Dedifferentiated amniotic fluid mesenchymal stem cell (primary cell): Measurements from ENCODE around the gene PLA2G6.
"Not testable (repeated sequence)": the region's sequence is repeated elsewhere in the genome, so short reads cannot be mapped to it uniquely, and the experiment has no call there.

Experiments
- DNase-seq: peaks from one replicate; pipeline ENCODE4 v3.0.0-alpha.2; 2016; ENCODE audit errors: extremely low spot score

Gene PLA2G6

DNA sequence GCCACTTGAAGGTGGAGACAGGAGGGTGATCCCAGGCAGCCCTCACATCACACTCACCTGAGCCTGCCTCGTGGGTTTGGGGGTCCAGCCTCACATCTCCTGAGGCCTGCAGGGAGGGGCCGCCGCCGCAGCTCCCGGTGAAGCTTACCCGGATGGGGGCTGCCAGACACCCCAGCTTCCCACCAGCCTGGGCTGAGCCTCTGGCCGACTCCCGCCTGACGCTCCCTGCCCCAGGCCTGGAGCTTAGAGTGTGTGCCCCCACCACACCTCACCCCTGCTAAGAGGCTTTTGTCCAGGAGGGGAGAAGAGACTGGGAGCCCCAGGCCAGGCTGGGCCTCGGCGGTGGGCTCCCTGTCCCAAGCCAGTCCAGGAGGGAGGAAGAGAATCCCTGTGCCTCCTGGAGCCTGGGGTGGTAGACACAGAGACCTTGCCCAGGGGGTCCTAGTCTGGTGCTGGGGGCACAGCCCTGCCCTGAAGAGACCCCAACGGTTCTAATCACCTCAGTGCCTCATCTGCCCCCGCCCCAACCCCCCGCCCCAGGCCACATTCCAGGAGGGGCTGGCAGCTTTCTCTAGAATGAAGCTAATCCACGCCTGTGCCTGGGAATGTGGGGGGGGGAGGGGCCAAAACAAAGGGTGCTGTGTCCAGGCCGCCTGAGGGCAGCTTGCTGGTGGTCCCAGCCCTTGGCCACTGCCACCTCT lies 97.5 kb downstream of the PLA2G6 start, which contains the start of gene SLC16A8:
Gene SLC16A8, minus strand, starts transcription at position 254 of the 701 bp plus-strand sequence. CDS start 1,311 bp downstream, outside the sequence.
- no peak for DNase-seq

DNA sequence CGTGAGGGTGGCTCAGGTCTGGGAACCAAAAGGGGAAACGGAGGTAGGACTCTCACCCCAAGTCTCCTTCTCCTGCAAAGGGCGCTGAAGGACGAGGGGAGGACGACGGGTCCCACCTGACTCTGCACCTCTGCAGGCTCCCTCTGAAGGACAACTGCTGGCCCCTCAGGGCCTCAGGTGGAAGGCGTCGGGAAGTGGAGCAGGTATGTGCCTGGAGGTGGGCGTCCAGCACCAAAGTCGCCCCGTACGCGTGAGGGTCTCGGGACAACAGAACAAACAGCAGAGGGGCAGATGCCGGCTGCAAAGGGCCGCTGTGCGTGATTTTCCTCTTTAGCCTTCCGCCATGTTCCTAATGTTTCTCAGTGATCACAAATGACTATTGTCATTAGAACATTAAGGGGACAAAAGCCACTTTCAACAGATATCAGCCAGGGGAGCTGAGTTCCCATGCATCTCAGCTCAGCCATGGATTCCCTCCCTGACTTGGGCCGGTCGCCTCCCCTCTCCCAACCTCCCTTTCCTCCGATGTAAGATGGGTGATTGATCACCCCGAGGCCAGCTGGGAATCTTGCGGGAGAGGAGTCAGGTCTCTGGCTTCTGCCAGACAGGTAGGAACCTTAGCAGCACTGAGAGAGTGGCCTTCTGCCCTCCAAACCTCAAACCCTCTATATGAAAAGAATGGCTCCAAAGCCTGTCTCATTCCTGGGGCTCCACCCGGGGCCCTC lies 98.5 kb downstream of the PLA2G6 start:
- no peak for DNase-seq

DNA sequence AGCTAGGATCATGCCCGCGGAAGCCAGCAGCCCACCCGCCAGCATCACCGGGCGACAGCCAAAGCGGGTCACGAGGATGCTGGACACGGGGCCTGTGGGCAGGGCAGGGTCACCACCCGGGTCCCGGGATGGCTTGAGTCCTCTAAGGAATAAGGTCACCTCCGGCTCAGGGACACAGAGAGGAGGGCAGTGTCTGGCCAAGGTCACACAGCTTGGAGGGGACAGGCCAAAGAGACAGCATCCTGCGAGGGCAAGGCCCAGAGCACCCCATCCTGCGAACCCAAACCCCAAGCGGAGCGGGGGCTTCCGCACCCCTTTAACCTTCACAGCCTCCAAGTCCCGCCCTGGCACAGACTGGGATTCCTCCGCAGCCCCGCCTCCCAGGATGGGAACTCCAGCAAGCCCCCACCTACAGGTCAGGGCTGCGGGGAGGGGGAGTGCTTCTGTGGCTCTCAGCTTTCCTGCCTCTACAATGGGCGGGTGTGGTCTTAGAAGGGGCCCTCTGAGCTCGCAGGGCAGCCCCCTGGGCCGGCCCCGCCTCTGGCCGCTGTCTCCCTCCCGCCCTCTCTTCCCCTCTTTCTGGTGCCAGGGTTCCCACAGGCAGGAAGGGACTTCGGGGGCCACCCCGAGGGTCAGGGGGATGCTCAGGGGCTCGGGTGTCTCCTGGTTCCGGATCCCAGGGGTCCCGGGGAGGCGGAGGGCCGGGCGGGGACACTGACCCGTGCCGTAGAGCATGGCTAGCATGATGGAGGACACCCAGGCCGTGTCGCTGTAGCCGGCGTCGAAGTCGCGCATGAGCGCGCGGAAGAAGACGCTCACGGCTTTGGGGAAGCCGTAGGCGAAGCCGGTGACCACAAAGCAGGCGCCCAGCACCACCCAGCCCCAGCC lies 99.4 kb downstream of the PLA2G6 start:
- no peak for DNase-seq

DNA sequence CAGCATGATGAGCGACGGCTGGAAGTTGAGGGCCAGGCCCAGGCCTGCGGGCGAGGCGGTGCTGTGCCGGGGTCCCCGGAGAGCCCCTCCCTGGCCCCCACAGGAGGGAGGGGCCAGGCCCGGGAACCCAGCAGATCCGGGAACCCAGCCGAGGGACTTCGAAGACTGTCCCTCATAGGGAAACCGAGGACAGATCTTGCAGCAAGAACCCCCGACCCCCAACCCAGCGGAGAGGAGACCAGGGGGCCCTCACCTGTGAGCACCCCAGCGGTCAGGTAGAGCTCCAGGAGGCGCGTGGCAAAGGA lies 100.0 kb downstream of the PLA2G6 start:
- DNase-seq = no peak

DNA sequence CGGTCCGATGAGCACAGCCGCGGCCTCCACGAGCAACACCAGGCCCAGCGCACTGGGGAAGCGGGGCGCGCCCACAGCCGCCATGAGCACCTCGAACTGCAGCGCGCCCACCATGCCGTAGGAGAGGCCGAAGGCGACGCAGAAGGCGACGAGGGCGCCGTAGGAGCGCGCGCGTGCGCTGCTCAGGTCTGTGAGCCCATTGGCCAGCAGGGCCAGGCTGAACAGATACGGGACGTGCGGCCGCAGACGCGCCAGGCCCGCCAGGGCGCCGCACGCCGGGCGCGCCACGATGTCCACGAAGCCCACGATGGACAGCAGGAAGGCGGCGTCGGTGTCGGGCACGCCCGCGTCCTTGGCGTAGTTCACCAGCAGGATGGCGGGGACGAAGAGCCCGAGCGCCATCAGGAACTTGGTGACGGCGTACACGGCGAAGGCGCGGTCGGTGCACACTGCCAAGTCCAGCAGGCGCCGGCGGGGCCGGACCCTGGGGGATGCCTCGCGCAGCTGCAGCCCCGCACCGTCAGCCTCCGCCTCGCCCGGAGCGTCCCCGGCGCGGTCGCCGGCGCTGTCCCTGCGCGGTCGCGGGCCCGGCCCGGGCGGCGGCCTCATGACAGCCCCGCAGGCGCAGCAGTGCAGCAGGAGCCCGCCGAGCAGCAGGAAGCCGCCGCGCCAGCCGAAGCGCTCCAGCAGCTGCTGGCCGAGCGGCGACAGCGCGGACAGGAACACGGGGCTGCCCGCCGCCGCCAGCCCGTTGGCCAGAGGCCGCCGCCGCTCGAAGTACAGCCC lies 100.6 kb downstream of the PLA2G6 start:
- DNase-seq = no peak

DNA sequence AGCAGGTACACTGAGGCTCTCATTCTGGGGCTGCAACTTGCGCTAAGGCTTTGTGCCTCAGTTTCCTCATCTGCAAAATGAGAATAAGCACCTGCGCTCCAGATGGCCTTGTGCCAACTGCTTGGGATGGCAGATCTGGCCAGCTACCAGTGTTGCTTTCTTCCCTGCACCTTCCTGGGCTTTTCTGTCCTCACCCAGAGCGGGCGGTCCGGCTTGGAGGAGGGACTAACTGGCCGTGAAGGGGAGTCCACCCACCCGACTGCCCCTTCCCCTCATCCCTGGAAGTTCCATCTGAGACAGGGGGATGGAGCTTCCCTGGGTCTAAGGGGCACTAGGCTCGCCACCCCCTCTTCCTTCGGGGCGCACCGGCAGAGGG lies 101.2 kb downstream of the PLA2G6 start:
- no peak for DNase-seq

DNA sequence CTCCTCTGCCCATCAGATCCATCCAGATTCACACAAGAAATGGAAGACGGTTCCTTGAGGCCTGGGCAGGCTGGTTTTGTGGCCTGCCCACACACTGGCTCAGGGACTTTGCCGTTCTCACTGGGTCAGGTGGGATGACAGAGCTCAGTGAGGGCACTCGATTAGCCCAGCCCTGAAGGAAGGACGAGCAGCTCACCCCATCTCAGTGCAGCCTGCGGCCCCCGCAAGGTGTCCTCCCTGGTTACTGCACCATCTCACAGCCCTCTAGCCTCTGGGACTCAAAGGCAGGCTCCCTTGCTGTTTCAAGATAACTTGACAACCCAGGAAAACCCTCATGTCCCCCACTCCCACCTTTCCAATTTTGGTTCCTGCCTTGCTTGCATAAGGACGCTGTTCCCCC lies 101.8 kb downstream of the PLA2G6 start:
- no peak for DNase-seq

DNA sequence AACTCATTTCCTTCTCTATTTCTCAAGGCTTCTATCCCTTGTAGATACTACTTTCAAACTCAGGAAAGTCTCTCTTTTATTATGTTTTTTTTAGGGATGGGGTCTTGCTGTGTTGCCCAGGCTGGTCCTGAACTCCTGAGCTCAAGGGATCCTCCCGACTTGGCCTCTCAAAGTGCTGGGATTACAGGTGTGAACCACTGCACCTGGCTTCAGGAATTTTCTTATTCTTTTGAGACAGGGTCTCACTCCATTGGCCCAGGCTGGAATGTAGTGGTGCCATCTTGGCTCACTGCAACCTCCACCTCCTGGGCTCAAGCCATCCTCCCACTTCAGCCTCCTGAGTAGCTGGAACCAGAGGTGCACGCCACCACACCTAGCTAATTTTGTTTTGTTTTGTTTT lies 102.4 kb downstream of the PLA2G6 start:
- not testable (repeated sequence) for DNase-seq

DNA sequence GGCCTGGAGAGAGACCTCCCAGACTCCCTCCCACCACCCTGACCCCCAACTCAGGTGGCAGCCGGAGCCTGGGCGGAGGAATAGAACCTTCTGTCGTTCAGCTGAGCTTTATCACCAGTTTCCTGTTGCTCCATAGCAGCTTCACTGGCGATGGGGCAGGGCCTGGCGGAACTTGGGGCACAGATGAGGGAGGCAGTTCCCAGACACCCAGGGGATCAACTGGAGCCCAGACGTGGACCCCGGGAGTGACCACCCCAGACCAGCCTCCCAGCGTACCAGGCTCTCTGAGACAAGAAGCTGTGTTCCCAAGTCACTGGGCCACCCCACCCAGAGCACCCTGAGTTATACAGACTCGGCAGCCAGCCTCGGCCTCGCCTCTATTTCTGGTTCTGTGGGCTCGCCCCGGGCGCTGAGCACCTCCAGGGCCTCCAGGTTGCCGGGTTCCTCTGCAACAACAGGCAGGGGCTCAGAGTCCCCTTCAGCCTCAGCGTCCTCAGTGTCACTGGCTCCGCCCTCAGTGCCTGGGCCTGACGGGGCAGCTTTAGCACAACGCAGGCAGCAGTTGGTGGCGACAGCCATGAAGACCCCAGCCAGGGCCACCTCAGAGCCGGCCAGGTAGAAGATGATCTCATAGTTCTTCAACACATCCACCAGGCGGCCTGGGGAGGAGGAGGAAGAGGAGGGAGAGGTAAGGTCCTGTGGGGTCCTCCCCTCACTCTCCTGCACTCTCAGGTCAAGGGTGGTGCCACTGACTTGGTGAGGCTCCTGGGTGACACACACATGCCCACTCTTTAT lies 103.4 kb downstream of the PLA2G6 start:
- no peak for DNase-seq

DNA sequence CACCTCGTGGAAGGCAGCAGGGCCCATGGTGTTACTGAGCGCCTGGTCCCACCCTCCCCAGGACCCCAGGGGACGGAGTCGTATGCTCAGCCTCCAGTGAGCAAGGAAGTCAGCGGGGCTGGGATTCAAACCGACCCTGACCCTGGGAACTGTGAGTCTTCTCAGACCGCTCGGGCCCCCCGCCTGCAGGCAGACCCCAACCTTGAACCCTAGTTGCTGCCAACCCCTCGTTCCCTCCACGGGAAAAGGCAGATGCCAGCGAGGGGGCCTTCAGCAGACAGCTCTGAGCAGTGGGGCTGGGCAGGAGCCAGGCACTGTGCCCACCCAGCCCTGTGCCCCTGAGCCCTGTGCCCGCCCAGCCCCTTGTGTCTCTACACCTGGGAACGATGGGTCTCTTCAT lies 104.0 kb downstream of the PLA2G6 start:
- no peak for DNase-seq

DNA sequence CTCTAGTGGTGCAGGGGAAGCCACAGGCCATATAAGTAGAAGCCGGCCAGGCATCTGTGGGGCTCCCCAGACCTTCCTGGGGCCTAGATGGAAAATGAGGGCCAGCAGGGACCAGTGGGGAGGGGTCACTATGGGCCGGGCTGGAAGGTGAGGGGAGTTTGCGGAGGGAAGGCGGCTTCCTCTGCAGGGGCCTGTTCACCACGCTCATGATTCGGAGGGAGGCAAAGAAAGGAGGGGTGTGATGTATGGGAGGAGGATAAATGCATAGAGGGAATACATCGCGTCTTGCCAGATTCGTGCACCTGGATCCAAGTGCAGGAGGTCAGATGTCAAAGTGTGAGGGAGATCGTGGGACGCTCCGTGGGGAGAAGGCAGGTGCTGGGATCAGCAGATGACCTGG lies 104.5 kb downstream of the PLA2G6 start:
- DNase-seq = no peak

DNA sequence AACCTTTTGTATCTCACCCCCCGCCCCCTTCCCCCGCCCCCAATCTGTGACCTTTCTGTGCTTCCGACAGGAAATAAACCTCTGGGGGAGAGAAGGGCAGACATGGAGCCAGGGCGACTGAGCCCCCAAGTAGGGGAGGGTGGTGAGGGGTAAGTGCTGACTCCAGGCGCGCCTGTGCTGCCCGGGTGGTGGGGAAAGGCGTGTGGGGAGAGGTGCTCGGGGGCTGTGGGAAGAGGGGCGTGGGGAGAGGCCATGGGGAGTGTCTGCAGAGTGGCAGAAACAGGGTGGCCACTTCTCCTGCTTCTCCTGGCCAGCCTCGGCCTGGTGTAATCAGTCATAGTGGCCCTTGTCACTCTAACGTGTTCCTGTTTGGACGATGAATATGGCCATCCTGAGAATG lies 105.7 kb downstream of the PLA2G6 start:
- DNase-seq = no peak

DNA sequence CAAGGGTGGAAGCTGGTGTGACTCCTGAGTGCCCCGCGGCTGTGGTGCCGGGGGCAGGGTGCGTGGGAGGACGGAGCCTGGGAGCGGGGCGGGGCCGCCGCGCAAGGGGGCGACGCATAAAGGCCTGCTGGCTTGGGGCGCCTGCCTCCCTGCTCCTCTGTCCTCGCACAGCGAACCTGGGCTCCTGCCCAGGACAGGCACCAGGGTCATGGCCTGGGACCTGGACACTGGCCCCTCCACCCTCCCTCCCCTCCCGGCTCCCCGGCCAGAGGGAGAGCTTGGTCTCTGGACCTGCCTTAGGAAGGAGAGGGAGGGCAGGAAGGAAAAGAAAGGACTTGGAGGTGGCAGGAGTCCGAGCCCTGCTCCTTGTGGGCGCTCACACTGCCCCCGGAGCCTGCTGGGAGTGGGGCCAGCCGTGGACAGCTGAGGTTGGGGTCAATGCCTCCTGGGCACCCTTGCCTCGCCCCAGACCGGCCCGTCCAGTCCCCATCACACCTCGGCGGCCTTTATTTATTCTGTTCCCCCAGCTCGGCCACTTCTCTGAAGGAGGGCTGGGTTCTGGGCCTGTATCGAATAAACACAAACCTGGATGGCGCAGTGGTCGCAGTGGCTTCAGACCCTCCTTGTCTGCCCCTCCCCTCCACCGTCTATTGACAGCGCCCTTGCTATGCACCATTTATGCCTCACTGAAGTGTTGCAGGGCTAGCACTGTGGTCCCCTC lies 106.4 kb downstream of the PLA2G6 start:
- DNase-seq = no peak

DNA sequence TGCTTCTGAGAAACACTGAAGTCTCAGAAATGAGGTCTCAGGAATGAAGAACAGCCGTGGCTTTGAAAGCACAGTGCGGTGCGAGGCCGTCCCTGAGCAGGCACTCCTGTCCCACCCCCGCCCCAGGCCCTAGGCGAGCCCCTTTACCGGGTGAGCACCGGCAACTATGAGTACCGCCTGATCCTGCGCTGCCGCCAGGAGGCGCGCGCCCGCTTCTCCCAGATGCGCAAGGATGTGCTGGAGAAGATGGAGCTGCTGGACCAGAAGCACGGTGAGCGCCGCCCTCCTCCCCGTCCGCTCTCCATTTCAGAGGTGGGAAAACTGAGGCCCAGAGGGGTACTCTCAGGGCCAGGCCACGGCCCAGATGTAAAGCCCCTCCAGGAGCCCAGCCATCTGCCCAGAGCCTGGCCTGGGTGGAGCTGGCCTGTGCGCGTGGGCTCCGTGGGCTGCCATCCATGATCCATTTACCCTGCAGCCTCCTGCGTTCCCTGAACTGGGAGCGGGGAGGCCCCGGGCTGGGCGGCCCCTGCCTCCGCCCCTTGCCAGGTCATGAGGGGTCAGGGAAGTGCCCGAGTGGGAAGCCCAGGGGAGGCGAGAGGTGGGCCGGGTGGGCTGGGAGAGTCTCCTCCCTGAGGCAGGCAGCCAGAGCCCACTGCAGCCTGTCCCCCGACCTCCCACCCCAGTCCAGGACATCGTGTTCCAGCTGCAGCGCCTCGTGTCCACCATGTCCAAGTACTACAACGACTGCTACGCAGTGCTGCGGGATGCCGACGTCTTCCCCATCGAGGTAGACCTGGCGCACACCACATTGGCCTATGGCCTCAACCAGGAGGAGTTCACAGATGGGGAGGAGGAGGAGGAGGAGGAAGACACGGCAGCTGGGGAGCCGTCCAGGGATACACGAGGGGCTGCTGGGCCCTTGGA lies 107.2 kb downstream of the PLA2G6 start:
- DNase-seq = no peak

DNA sequence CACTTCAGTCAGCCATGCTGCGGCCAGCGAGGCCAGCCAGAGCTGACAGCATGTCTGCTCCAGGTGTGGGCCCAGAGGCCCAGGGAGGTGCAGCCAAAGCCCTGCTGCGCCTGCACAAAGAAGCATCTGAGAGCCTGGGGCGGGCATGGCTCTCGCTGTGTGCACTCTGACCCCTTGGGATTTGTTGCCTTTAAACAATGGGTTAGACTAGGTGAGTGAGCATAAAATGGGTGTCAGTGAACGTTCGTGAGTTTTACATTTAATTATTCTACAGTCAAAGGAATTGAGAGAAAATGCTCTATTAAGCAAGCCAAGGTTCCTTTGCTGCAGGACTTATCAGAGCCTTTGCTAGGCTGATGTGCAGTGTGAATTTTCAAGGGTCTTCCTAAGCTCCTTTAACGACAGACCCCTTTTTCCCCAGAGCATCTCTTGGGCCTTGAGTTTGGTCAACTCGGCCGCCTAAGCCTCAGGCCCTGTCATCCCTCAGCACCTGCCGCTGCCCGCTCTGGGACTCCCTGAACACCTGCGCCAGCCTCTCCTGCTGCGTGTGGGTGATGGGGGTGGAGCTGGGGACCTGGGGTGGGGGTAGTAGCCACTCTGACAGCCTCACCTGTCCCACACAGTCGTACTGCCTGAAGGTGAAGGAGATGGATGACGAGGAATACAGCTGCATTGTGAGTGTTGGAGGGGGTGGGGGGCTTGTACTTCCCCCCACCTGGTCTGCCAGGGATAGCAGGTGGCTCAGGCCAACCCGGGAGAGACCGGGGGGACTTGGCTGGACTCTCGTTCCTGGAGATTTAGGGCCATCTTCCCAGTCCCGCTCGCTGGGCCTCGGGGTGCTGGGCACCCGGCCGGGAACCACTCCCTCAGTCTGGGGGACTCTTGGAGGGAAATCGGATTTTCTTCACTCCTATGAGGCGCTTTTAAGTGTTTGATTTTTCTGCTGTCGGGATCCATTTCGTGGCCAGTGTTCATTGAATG lies 108.2 kb downstream of the PLA2G6 start:
- no peak for DNase-seq

DNA sequence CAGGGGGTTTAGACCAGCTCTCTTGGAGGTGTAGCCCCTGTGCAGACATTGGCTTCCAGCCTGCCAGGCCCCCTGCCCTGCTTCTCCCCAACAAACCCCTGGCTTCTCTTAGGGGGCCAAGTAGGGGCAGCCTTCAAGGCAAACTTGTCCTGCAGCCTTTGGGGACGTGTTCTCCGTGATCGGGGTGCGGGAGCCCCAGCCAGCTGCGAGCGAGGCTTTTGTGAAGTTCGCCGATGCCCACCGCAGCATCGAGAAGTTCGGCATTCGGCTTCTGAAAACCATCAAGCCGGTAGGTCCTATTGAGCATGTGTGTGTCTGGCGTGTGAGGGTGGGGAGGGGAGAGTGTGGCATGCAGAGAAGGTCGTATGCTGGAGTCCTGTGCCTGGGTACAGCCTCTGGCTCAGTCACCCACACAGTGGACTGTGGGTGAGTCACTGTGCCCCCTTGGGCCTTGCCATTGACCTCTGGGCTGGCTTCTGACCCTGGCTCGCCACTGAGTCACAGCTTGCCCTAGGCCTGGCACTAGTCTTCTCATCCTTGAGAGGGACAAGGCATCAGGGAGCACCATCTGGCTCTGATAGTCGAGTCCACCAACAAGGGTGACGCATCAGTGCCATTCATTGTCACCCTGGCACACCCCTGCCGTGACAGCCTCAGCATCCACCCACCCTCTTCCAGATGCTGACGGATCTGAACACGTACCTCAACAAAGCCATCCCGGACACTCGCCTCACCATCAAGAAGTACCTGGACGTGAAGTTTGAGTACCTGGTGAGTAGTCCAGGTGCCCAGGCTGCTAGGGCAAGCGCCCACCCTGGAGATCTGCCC lies 109.1 kb downstream of the PLA2G6 start:
- DNase-seq = no peak
